ENCODE data around the gene CXXC1.
"Not testable (repeated sequence)": the region's sequence is repeated elsewhere in the genome, so short reads cannot be mapped to it uniquely, and the experiment has no call there.

Gene CXXC1

DNA sequence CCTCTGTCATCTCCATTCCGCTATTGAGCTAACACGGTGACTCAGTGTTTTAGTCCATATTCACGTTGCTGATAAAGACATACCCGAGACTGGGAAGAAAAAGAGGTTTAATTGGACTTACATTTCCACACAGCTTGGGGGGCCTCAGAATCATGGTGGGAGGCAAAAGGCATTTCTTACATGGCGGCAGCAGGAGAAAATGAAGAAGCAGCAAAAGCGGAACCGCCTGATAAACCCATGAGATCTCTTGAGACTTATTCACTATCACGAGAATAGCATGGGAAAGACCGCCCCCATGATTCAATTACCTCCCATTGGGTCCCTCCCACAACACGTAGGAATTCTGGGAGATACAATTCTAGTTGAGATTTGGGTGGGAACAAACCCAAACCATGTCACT, 22.6 kb upstream of the CXXC1 start:
- peaks cover 13% of the 10 kb centered on the region for H3K4me1 Mint-ChIP-seq
- H3K4me3 Mint-ChIP-seq = no peak overlapping the region
- H3K27ac Mint-ChIP-seq (ENCODE audit: low read depth) = no peak overlapping the region
- H3K9me3 Mint-ChIP-seq = no peaks in the 10 kb centered on the region
- H3K36me3 Mint-ChIP-seq (ENCODE audit: insufficient read depth) = peaks cover 5% of the 10 kb centered on the region
- DNase-seq (ENCODE audit: low spot score in 2 of 2) (no peak), ATAC-seq (replicated peaks; ENCODE audit: extremely low read depth, poor library complexity, severe bottlenecking) (no peak)
- peaks cover 42% of the 10 kb centered on the region for H3K27me3 Mint-ChIP-seq

DNA sequence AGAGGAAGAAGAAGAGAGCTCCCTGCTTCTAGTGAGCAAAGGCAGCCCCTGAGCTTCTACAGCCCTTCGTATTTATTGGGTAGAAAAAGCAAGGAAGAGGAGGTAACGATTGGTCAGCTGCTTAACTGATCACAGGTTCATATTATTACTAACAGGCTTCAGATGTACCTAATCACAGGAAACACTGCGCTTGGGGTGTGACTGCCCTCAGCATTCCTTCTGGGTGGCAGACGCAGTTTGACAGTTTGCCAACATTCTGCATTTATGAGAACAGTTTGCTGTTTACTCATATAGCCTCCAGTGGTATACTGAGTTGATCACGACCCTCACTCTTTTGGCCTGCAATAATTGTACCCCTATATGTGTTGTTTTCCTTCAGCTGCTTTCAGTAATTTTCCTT, 21.4 kb upstream of the CXXC1 start:
- not testable (repeated sequence) for H3K4me3 Mint-ChIP-seq; ATAC-seq (replicated peaks; ENCODE audit: extremely low read depth, poor library complexity, severe bottlenecking); H3K27ac Mint-ChIP-seq (ENCODE audit: low read depth); DNase-seq (ENCODE audit: low spot score in 2 of 2); H3K36me3 Mint-ChIP-seq (ENCODE audit: insufficient read depth); H3K9me3 Mint-ChIP-seq
- H3K27me3 Mint-ChIP-seq = peaks cover 42% of the 10 kb centered on the region
- H3K4me1 Mint-ChIP-seq = peaks cover 13% of the 10 kb centered on the region

DNA sequence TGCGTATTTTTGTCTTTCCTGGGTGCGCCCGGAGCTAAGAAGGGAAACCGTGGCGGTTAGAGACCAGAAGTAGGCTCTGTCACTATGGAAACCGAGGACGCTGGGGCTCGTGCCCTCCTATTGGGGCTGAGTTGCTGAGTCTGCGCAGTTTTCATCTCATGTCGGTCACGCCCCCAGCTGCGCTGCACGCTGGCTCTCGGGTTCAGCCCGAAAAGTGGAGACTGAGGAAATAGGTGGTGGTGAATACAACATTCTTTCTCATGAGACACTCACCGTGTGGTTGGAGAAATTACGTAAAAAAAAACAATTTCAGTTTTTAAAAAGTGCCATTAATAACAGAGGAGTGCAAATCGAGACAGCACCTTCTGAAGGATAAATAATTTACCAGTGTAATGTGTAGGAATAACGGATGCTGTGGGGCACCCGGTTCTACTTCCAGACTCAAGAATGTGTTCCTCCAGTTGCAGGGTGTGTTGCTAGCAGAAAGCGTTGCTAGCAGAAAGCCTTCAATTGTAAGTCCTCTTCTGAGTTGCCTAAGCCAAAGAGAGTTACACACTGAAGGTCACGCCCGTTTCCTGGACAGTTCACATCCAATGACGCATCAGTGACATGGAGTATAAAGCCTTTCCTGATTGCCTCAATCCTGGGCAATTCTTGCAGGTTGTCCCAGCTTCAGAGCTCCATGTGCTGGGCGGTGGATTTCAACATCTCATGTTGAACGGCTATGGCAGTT, 20.4 kb upstream of the CXXC1 start:
- Mint-ChIP-seq H3K27me3 (peaks cover 42% of the 10 kb centered on the region), H3K36me3 (ENCODE audit: insufficient read depth) (peaks cover 5% of the 10 kb centered on the region)
- peak; percentile 98 for ATAC-seq (replicated peaks; ENCODE audit: extremely low read depth, poor library complexity, severe bottlenecking)

DNA sequence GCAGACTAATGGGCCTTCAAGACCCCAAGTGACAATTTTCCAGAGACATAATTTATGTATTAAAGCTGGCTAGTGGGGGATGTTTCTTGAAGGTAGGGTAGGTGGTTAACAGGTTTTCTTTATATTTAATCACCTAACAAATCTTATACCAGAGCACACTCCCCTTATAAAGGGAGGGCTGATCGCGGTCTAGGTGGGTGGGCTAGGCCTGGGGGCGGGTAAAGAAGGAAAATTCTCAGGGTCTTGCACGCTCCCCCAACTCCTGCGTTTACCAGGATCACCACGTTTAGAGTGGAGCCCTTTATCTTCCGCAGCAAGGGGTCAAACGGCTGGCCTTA, 19.9 kb upstream of the CXXC1 start:
- ATAC-seq (replicated peaks; ENCODE audit: extremely low read depth, poor library complexity, severe bottlenecking) (peak; percentile 13), DNase-seq (ENCODE audit: low spot score in 2 of 2) (no peak)
- Mint-ChIP-seq H3K4me3 (peak overlapping the region; percentile 81), H3K4me1 (peaks cover 13% of the 10 kb centered on the region), H3K27ac (ENCODE audit: low read depth) (peak overlapping the region; percentile 52), H3K36me3 (ENCODE audit: insufficient read depth) (peaks cover 5% of the 10 kb centered on the region), H3K9me3 (no peaks in the 10 kb centered on the region), H3K27me3 (peaks cover 46% of the 10 kb centered on the region)

More for the DNA sequence above, 20.4 kb upstream of the CXXC1 start:
- Mint-ChIP-seq H3K4me3 (peak overlapping the region; percentile 81), H3K4me1 (peaks cover 13% of the 10 kb centered on the region), H3K27ac (ENCODE audit: low read depth) (peak overlapping the region; percentile 52), H3K9me3 (no peaks in the 10 kb centered on the region)
- DNase-seq (ENCODE audit: low spot score in 2 of 2) = peak; percentile 72 to 80

DNA sequence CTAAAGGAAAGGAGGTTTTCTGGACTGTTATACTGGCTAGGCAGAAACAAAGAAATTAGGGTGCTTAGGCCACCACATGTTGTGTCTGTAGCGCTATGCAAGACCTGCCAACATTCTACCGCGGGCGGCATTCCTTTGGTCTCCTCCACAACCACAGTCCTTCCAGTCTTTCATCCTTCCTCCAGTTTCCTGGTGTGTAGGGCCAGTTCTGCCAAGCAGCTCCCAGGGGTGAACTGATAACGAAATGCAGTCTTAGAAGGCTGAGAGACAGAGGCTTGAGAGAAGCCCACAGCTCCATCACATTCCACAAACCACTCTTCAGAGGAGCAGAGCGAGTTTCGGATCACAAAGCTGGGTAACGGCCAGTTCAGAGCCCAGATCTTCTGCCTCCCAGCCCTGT, 19.5 kb upstream of the CXXC1 start:
- H3K9me3 Mint-ChIP-seq = no peaks in the 10 kb centered on the region
- no peak for ATAC-seq (replicated peaks; ENCODE audit: extremely low read depth, poor library complexity, severe bottlenecking)
- H3K27me3 Mint-ChIP-seq = peaks cover 50% of the 10 kb centered on the region

DNA sequence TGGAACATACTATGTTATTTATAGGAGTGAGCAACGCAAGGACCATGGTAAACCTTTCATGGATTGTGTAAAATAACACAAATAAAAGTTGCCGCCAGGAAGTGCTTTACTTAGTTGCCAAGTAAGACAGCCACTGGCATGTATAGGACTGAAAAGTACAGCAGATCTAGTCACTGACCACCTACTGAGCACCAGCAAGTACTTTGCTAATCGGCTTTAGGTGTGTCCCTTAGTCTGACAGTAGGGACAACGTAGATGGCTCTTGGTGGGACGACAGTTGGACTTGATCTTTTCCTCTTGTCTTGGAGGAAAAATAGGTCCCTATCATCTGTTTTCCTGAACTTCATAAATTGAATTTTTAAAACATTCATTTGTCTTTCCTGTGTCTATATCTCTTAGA, 13.6 kb upstream of the CXXC1 start:
- H3K27me3 Mint-ChIP-seq = peaks cover 66% of the 10 kb centered on the region
- no peak overlapping the region for H3K27ac Mint-ChIP-seq (ENCODE audit: low read depth)
- H3K4me1 Mint-ChIP-seq = peaks cover 6% of the 10 kb centered on the region
- DNase-seq (ENCODE audit: low spot score in 2 of 2) (no peak), ATAC-seq (replicated peaks; ENCODE audit: extremely low read depth, poor library complexity, severe bottlenecking) (no peak)
- H3K4me3 Mint-ChIP-seq = no peak overlapping the region
- H3K36me3 Mint-ChIP-seq (ENCODE audit: insufficient read depth) = peaks cover 2% of the 10 kb centered on the region
- H3K9me3 Mint-ChIP-seq = no peaks in the 10 kb centered on the region

More for the DNA sequence above, 19.5 kb upstream of the CXXC1 start:
- Mint-ChIP-seq H3K4me1 (peaks cover 13% of the 10 kb centered on the region), H3K27ac (ENCODE audit: low read depth) (peak overlapping the region; percentile 52), H3K4me3 (peak overlapping the region; percentile 81), H3K36me3 (ENCODE audit: insufficient read depth) (peaks cover 5% of the 10 kb centered on the region)
- DNase-seq (ENCODE audit: low spot score in 2 of 2) = no peak

DNA sequence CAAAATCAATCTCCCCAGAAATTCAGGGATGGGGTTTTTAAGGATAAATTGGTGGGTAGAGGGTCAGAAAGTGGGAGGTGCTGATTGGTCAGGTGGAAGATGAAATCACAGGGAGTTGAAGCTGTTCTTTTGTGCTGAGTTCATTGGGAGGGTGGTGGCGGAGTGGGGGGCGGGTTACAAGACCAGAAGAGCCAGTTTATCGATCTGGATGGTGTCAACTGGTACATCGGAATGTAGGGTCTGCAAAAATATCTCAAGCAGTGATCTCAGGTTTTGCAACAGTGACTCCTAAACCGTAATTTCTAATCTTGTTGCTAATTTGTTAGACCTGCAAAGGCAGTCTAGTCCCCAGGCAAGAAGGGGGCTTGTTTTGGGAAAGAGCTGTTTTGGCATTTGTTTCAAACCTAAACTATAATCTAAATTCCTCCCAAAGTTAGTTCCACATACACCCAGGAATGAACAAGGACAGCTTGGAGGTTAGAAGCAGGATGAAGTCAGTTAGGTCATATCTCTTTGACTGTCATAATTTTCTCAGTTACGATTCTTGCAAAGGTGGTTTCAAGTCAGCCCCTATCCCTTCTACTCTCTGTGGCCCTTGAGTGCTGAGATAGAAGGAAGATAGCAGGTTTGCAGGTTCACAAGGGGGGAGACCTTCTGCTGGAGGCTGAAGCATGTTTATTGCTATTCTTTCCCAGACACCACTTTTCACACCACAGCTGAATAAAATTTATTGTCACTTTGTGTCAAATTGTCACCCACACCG, 12.3 kb upstream of the CXXC1 start:
- ATAC-seq (replicated peaks; ENCODE audit: extremely low read depth, poor library complexity, severe bottlenecking) = no peak
- H3K27me3 Mint-ChIP-seq = peaks cover 53% of the 10 kb centered on the region
- H3K4me1 Mint-ChIP-seq = peaks cover 6% of the 10 kb centered on the region
- no peak overlapping the region for H3K4me3 Mint-ChIP-seq
- H3K27ac Mint-ChIP-seq (ENCODE audit: low read depth) = no peak overlapping the region
- H3K36me3 Mint-ChIP-seq (ENCODE audit: insufficient read depth) = peaks cover 2% of the 10 kb centered on the region
- no peak for DNase-seq (ENCODE audit: low spot score in 2 of 2)
- no peaks in the 10 kb centered on the region for H3K9me3 Mint-ChIP-seq

DNA sequence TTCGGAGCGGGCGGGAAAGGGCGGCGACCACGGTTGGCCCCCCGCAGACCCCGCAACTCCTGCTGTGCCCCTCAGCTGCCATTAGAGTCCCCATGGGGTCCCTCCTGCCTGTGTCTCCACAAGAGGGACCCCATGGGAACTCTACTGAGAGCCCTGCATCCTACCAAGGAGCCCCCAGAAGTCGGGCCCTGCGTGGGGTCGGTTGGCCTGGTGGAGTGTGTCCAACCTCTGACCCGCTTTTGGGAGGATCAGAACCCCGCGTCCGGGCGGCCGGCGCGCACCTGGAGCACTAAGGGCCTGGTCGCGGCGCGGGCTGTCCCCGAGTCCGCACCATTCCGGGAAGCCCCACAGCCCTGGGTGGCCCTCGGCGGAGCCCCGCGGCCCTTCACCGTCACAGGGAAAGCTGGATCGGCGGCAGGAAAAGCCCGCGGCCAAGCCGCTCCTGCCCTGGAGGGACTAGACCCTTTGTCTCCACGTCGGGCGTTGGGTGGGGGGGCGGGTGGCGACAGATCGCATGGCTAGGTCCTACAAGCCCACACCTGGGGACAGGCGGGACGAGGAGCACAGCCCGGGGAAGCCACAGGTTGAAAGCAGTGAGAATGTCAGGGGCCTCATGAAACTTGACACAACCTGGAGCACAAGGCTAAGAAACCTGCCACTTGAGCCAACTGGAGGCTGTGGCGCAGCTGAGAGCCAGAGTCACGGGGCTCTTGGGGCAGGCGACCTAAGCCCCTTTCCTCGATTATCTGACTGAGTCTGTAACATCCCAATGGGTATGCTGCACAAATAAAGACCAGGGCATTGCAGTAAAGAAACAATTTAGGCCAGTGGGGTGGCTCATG, 11.2 kb upstream of the CXXC1 start:
- H3K27me3 Mint-ChIP-seq = peaks cover 42% of the 10 kb centered on the region
- H3K4me1 Mint-ChIP-seq = peaks cover 6% of the 10 kb centered on the region
- ATAC-seq (replicated peaks; ENCODE audit: extremely low read depth, poor library complexity, severe bottlenecking) (no peak), DNase-seq (ENCODE audit: low spot score in 2 of 2) (no peak)
- no peaks in the 10 kb centered on the region for H3K9me3 Mint-ChIP-seq
- peak overlapping the region; percentile 70 for H3K4me3 Mint-ChIP-seq
- H3K36me3 Mint-ChIP-seq (ENCODE audit: insufficient read depth) = peaks cover 2% of the 10 kb centered on the region
- H3K27ac Mint-ChIP-seq (ENCODE audit: low read depth) = no peak overlapping the region

DNA sequence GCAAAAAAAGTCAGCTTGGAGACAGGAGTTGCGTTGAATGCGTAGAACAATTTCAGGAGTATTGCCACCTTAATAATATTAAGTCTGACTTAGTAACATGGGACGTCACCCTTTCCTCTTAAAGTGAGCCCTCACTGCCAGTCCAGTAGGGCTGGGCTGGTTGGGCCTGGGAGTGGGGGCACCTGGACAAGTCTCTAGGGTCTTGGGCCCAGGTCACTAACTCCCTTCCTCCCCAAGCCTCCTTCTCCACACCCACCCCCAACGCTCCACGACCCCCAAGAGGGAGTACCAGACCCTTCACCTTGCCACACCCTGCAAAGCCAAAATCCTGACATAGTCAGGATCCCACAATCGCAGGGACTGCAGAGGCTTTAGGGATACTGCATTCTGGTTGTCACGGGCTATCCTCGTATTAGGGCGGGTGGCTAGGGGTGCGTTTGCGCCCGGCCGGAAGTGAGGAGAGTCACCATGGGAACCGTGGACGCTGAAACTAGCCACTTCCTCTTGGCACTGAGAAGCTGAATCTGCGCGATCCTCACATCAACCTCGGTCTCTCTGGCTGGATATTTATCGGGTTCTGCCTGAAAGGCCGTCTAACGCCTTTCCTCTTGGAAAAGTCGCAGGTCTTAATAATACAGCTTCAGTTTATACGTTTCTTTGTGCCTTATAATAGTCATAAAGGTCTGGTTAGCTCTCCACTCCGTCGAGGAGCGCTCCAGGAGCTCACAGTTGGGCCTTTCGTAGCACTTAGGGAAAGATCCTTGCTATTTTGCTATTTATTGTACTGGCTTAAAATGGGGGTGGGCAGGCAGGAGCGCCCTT, 10.3 kb upstream of the CXXC1 start:
- DNase-seq (ENCODE audit: low spot score in 2 of 2) (peak; percentile 56 to 59), ATAC-seq (replicated peaks; ENCODE audit: extremely low read depth, poor library complexity, severe bottlenecking) (peak; percentile 98)
- no peak overlapping the region for H3K27ac Mint-ChIP-seq (ENCODE audit: low read depth)
- peaks cover 34% of the 10 kb centered on the region for H3K27me3 Mint-ChIP-seq
- H3K9me3 Mint-ChIP-seq = no peaks in the 10 kb centered on the region
- H3K36me3 Mint-ChIP-seq (ENCODE audit: insufficient read depth) = peaks cover 2% of the 10 kb centered on the region
- H3K4me3 Mint-ChIP-seq = peak overlapping the region; percentile 70
- peaks cover 6% of the 10 kb centered on the region for H3K4me1 Mint-ChIP-seq

DNA sequence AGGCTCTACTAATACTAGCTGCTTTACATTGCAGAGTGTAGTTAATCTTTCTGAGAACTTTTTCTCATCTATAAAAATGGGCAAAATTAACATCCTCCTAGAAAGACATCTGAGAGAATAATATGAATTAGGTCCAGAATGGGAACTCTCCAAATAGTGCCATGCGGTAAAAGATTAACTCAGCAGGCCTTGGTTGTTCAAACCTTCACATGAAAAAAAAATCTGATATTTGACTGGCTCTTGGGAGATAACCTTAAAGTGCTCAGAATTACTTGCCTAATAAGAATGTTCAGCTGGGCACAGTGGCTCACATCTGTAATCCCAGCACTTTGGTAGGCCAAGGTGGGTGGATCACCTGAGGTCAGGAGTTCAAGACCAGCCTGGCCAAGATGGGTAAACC, 5.5 kb upstream of the CXXC1 start:
- Mint-ChIP-seq H3K9me3 (no peaks in the 10 kb centered on the region), H3K4me1 (peaks cover 10% of the 10 kb centered on the region), H3K27ac (ENCODE audit: low read depth) (no peak overlapping the region), H3K27me3 (no peaks in the 10 kb centered on the region), H3K36me3 (ENCODE audit: insufficient read depth) (peaks cover 3% of the 10 kb centered on the region), H3K4me3 (no peak overlapping the region)
- no peak for DNase-seq (ENCODE audit: low spot score in 2 of 2)
- ATAC-seq (replicated peaks; ENCODE audit: extremely low read depth, poor library complexity, severe bottlenecking) = no peak

DNA sequence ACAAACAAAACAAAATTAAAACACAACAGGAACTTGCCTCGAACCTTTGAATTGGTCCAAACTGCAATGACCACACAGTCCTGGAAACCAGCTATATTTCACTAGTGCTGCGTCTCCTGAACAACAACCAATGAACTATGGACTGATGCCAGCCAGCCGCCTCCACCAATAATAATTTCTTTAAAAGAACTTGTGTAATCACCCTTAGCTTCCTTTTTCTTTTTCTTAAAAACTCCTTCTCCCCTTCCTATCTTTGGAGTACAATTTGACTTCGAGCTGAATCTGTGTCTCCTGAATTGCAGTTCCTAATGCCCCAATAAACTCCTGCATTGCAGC, 1.6 kb upstream of the CXXC1 start:
- no peaks in the 10 kb centered on the region for H3K27me3 Mint-ChIP-seq
- no peaks in the 10 kb centered on the region for H3K9me3 Mint-ChIP-seq
- H3K36me3 Mint-ChIP-seq (ENCODE audit: insufficient read depth) = peaks cover 12% of the 10 kb centered on the region
- ATAC-seq (replicated peaks; ENCODE audit: extremely low read depth, poor library complexity, severe bottlenecking) (no peak), DNase-seq (ENCODE audit: low spot score in 2 of 2) (no peak)
- H3K4me3 Mint-ChIP-seq = peak overlapping the region; percentile 60
- peak overlapping the region; percentile 93 for H3K27ac Mint-ChIP-seq (ENCODE audit: low read depth)
- peaks cover 31% of the 10 kb centered on the region for H3K4me1 Mint-ChIP-seq

Data from central memory CD8-positive, alpha-beta T cell (primary cell).